H1 (cell line): Measurements from ENCODE around the gene SERINC5. TPM values are rescaled to one million over a fixed set of nuclear protein-coding genes. Genes with fewer than 3 reads are reported as not detected.

Experiments used
- CTCF ChIA-PET: fragments of 300-600 bp; sonication (Branson Sonifier 250); formaldehyde crosslinking; loops from one replicate; lab custom pipeline; 2021; ENCODE audit not compliant: partially characterized antibody; lab: Charles Lee
- POLR2A ChIA-PET: fragments of 300-600 bp; sonication (Branson Sonifier 250); formaldehyde crosslinking; loops from one replicate; lab custom pipeline; 2021; ENCODE audit warnings: inconsistent platforms; ENCODE audit not compliant: partially characterized antibody; lab: Charles Lee
- DNase-seq, 2 experiments: peaks; one replicate each; pipeline versions ENCODE4 v3.0.0 to v3.0.0-alpha.2; 2010 to 2022; ENCODE audit warnings: low spot score in 2 of 2, low read depth in 1 of 2, mixed read lengths in 1 of 2
- FAIRE-seq: peaks from 2 replicates; lab custom pipeline; 2011; peaks lifted over from hg19 to GRCh38; lab: Jason Lieb, UNC
- H2AFZ ChIP-seq: 2 replicates; pipeline ENCODE4 v1.8.1; 2012; ENCODE audit warnings: low read length, inconsistent platforms
- H2AK5ac ChIP-seq: 2 replicates; pipeline ENCODE4 v1.6.1; 2013; ENCODE audit warnings: low read depth, low read length
- H2BK120ac ChIP-seq: replicated peaks from 2 replicates; pipeline ENCODE3; 2013; ENCODE audit warnings: low read depth, low read length, inconsistent platforms
- H2BK12ac ChIP-seq: 2 replicates; pipeline ENCODE4 v1.6.1; 2013; ENCODE audit warnings: low read depth, low read length
- H2BK15ac ChIP-seq: 2 replicates; pipeline ENCODE4 v1.6.1; 2013; ENCODE audit warnings: low read length
- H2BK20ac ChIP-seq: 2 replicates; pipeline ENCODE4 v1.6.1; 2013; ENCODE audit warnings: low read length
- H2BK5ac ChIP-seq: 2 replicates; pipeline ENCODE4 v1.6.1; 2013; ENCODE audit warnings: low read depth, low read length
- H3K14ac ChIP-seq: 2 replicates; pipeline ENCODE4 v1.6.1; 2013; ENCODE audit warnings: inconsistent platforms; ENCODE audit not compliant: insufficient read length
- H3K18ac ChIP-seq: 2 replicates; pipeline ENCODE4 v1.6.1; 2013; ENCODE audit warnings: low read length; ENCODE audit errors: extremely low read depth
- H3K23ac ChIP-seq: 2 replicates; pipeline ENCODE4 v1.6.1; 2013; ENCODE audit warnings: inconsistent platforms; ENCODE audit not compliant: insufficient read length
- H3K23me2 ChIP-seq: 2 replicates; pipeline ENCODE4 v1.6.1; 2013; ENCODE audit warnings: low read depth, low read length
- H3K27ac ChIP-seq: 2 replicates; pipeline ENCODE4 v1.6.1; 2011; ENCODE audit warnings: low read depth, low read length, inconsistent platforms
- H3K27me3 ChIP-seq, 4 experiments: replicated peaks in 1 of 4; 1 replicate in 1 of 4; 2 replicates in 3 of 4; pipeline versions ENCODE4 v1.6.1 to v1.8.1; 2011 to 2013; ENCODE audit warnings: low read length in 3 of 4, mild to moderate bottlenecking in 3 of 4, inconsistent platforms in 2 of 4, mixed read lengths in 2 of 4, moderate library complexity in 1 of 4; ENCODE audit not compliant: control insufficient read depth in 3 of 4, insufficient read depth in 3 of 4; ENCODE audit errors: extremely low read depth in 1 of 4
- H3K36me3 ChIP-seq, 4 experiments: 2 replicates each; pipeline versions ENCODE4 v1.6.1 to v1.8.1; 2011 to 2013; ENCODE audit warnings: mild to moderate bottlenecking in 4 of 4, low read length in 3 of 4, moderate library complexity in 2 of 4, control low read depth in 1 of 4, inconsistent platforms in 1 of 4; ENCODE audit not compliant: insufficient read depth in 4 of 4, control insufficient read depth in 2 of 4
- H3K4ac ChIP-seq: replicated peaks from 2 replicates; pipeline ENCODE3; 2013; ENCODE audit warnings: low read length, low read depth, mixed read lengths, inconsistent platforms; ENCODE audit not compliant: insufficient read length
- H3K4me1 ChIP-seq, 4 experiments: replicated peaks in 1 of 4; 1 replicate in 1 of 4; 2 replicates in 3 of 4; pipeline versions ENCODE4 v1.6.1 to v1.8.1; 2011 to 2013; ENCODE audit warnings: low read length in 3 of 4, inconsistent platforms in 2 of 4, mixed read lengths in 1 of 4; ENCODE audit not compliant: insufficient read depth in 4 of 4, control insufficient read depth in 3 of 4
- H3K4me2 ChIP-seq, 2 experiments: 2 replicates each; pipeline versions ENCODE4 v1.6.1 to v1.8.1; 2011 to 2013; ENCODE audit warnings: low read depth in 2 of 2, low read length in 2 of 2, control low read depth in 1 of 2, inconsistent platforms in 1 of 2, mild to moderate bottlenecking in 1 of 2; ENCODE audit not compliant: insufficient read depth in 1 of 2
- H3K4me3 ChIP-seq, 4 experiments: fragments of 200-600, 300-600 bp in 1 of 4; sonication (generic), shearing (Covaris generic), sonication (Bioruptor Twin) in 1 of 4; 2 replicates each; pipeline versions ENCODE4 v1.5.1 to v1.8.1; 2011 to 2016; ENCODE audit warnings: low read length in 4 of 4, low read depth in 3 of 4, control low read depth in 2 of 4, inconsistent platforms in 2 of 4, mild to moderate bottlenecking in 2 of 4, mixed read lengths in 1 of 4, moderate library complexity in 1 of 4; ENCODE audit not compliant: insufficient read depth in 2 of 4; ENCODE audit errors: extremely low read depth in 1 of 4
- H3K56ac ChIP-seq: replicated peaks from 2 replicates; pipeline ENCODE3; 2013; ENCODE audit warnings: low read depth, mild to moderate bottlenecking, mixed read lengths, low read length, inconsistent platforms; ENCODE audit not compliant: insufficient read length
- H3K79me1 ChIP-seq: 2 replicates; pipeline ENCODE4 v1.6.1; 2013; ENCODE audit warnings: low read depth, low read length, control low read depth
- H3K79me2 ChIP-seq, 2 experiments: 2 replicates each; pipeline versions ENCODE4 v1.6.1 to v1.8.1; 2012 to 2013; ENCODE audit warnings: low read length in 2 of 2, mild to moderate bottlenecking in 2 of 2, inconsistent platforms in 1 of 2; ENCODE audit not compliant: insufficient read depth in 2 of 2, control insufficient read depth in 1 of 2
- H3K9ac ChIP-seq, 4 experiments: replicated peaks in 1 of 4; 1 replicate in 1 of 4; 2 replicates in 3 of 4; pipeline versions ENCODE4 v1.6.1 to v1.8.1; 2011 to 2013; ENCODE audit warnings: low read depth in 3 of 4, low read length in 3 of 4, control low read depth in 2 of 4, mild to moderate bottlenecking in 2 of 4, moderate library complexity in 2 of 4, inconsistent platforms in 1 of 4; ENCODE audit errors: extremely low read depth in 1 of 4
- H3K9me3 ChIP-seq, 2 experiments: 2 replicates each; pipeline versions ENCODE4 v1.6.1 to v1.8.1; 2012 to 2013; ENCODE audit warnings: mild to moderate bottlenecking in 2 of 2, moderate library complexity in 2 of 2, control low read depth in 1 of 2, inconsistent platforms in 1 of 2, low read depth in 1 of 2, low read length in 1 of 2, mixed read lengths in 1 of 2; ENCODE audit not compliant: insufficient read depth in 2 of 2
- H4K20me1 ChIP-seq, 2 experiments: replicated peaks in 1 of 2; 2 replicates each; pipeline versions ENCODE3 to v1.8.1; 2011 to 2013; ENCODE audit warnings: inconsistent platforms in 2 of 2, low read length in 2 of 2, mild to moderate bottlenecking in 1 of 2; ENCODE audit not compliant: insufficient read depth in 2 of 2, control insufficient read depth in 1 of 2
- H4K5ac ChIP-seq: 2 replicates; pipeline ENCODE4 v1.6.1; 2013; ENCODE audit warnings: low read length, low read depth, mixed read lengths, inconsistent platforms; ENCODE audit not compliant: insufficient read length
- H4K8ac ChIP-seq: 2 replicates; pipeline ENCODE4 v1.8.0; 2013; ENCODE audit warnings: mild to moderate bottlenecking, moderate library complexity, low read length, inconsistent platforms; ENCODE audit not compliant: insufficient read depth; ENCODE audit errors: extremely low read depth
- H4K91ac ChIP-seq: replicated peaks from 2 replicates; pipeline ENCODE3; 2013; ENCODE audit warnings: low read length, mixed read lengths, inconsistent platforms; ENCODE audit not compliant: insufficient read length
- CBX8 ChIP-seq: fragments of 300-800, 300-1000 bp; sonication (generic); IDR thresholded peaks from 2 replicates; pipeline ENCODE4 v1.7.1; 2016; ENCODE audit warnings: low read depth, low read length, borderline replicate concordance
- CTCF ChIP-seq, 3 experiments: IDR thresholded peaks; 1 replicate in 2 of 3; 2 replicates in 1 of 3; pipeline versions ENCODE4 v1.5.1 to v1.6.1; 2011; ENCODE audit warnings: low read length in 3 of 3, mild to moderate bottlenecking in 3 of 3, inconsistent platforms in 2 of 3, low read depth in 1 of 3, moderate library complexity in 1 of 3; ENCODE audit not compliant: insufficient read depth in 1 of 3; ENCODE audit errors: control extremely low read depth in 1 of 3
- GABPA ChIP-seq: IDR thresholded peaks from 2 replicates; pipeline ENCODE4 v1.6.1; 2011; ENCODE audit warnings: mild to moderate bottlenecking, low read length, moderate library complexity, borderline replicate concordance; ENCODE audit not compliant: insufficient read depth
- JUND ChIP-seq: IDR thresholded peaks from 2 replicates; pipeline ENCODE4 v1.6.1; 2011; ENCODE audit warnings: mild to moderate bottlenecking, improper control_type of control experiment, low read length
- KDM1A ChIP-seq: fragments of 200-600, 300-600 bp; sonication (generic); IDR thresholded peaks from 2 replicates; pipeline ENCODE4 v1.7.1; 2016; ENCODE audit warnings: mild to moderate bottlenecking, low read length, borderline replicate concordance
- PHF8 ChIP-seq: fragments of 200-600 bp; sonication (generic); conservative IDR thresholded peaks from 2 replicates; pipeline ENCODE4 v1.7.1; 2012; ENCODE audit warnings: low read depth, mild to moderate bottlenecking, inconsistent platforms, low read length, moderate library complexity
- RBBP5 ChIP-seq: IDR thresholded peaks from 2 replicates; pipeline ENCODE4 v1.7.1; 2012; ENCODE audit warnings: low read depth, mild to moderate bottlenecking, inconsistent platforms, low read length, moderate library complexity, borderline replicate concordance
- SIRT6 ChIP-seq: IDR thresholded peaks from one replicate; pipeline ENCODE4 v1.7.1; 2012; ENCODE audit warnings: low read length, inconsistent platforms
- SUZ12 ChIP-seq: fragments of 200-600 bp; sonication (generic); IDR thresholded peaks from 2 replicates; pipeline ENCODE4 v1.6.1; 2012; ENCODE audit warnings: mild to moderate bottlenecking, inconsistent platforms, low read length, moderate library complexity, mixed read lengths
- WGBS, 2 experiments: shearing (Covaris generic) in 1 of 2; methylation state at CpG; one replicate each; pipeline versions ENCODE4 v1.1.6 to v1.1.7; 2013 to 2015; ENCODE audit warnings: low lambda C conversion rate in 2 of 2, mixed read lengths in 2 of 2, inconsistent platforms in 1 of 2, low coverage in 1 of 2, missing lambda C conversion rate in 1 of 2; ENCODE audit not compliant: insufficient replicate concordance in 2 of 2, insufficient coverage in 1 of 2, insufficient read length in 1 of 2; ENCODE audit errors: extremely low coverage in 1 of 2, missing lambda C conversion rate in 1 of 2; 5-methylcytosine and 5-hydroxymethylcytosine counted together
- polyA plus RNA-seq, 7 experiments: library from polyadenylated mRNA; depleted of rRNA in 3 of 7; stranded (reverse) in 5 of 7; unstranded in 2 of 7; fragments of >200 nt in 5 of 7; fragments of 200-250 nt in 2 of 7; gene quantifications; 1 replicate in 5 of 7; 2 replicates in 1 of 7; 4 replicates in 1 of 7; pipeline versions ENCODE4 v1.2.1 to v1.2.3, GENCODE V29; 2011 to 2013; ENCODE audit warnings: missing spikeins in 2 of 7, mixed read lengths in 2 of 7
- total RNA-seq: library from RNA; stranded (reverse); fragmentation: NEBNext Ultra II Directional; extraction: Animal tissue kit (Norgen Biotek cat#: 25700); gene quantifications from 2 replicates; pipeline ENCODE4 v1.2.1, GENCODE V29; 2021

The SERINC5 gene
- total and polyA plus RNA-seq, 2 of the 8 experiments (the other 6 are each of a cell fraction or from before 2014, with no cell fraction given) = 32.2 to 149 TPM

GRCh38 chr5:80187421-80188090 lies 68.3 kb downstream of the SERINC5 start:
- H3K4me2 ChIP-seq = no peak overlapping the region
- TF ChIP-seq CTCF (IDR thresholded peaks at IDR 0.05; ENCODE audit: control extremely low read depth in 1 of 3, insufficient read depth in 1 of 3, low read depth in 1 of 3, low read length in 3 of 3) = no peak
- TF ChIP-seq KDM1A = no peak
- no peak for TF ChIP-seq SUZ12
- no peak for TF ChIP-seq JUND
- no peak for TF ChIP-seq RBBP5
- TF ChIP-seq SIRT6 = no peak
- TF ChIP-seq PHF8 = no peak
- TF ChIP-seq CBX8 = no peak
- TF ChIP-seq GABPA = no peak

More at GRCh38 chr5:80187421-80188090, 68.3 kb downstream of the SERINC5 start:
- H3K79me2 ChIP-seq = peaks cover 0 to 58% of the 10 kb centered on the region in 2 experiments; a peak in 2 of 4 replicates
- FAIRE-seq (no peak), DNase-seq (no peak)
- peaks cover 6% of the 10 kb centered on the region for H3K79me1 ChIP-seq
- peaks cover 0 to 2% of the 10 kb centered on the region in 2 experiments for H4K20me1 ChIP-seq
- H2BK120ac ChIP-seq = peak overlapping the region; percentile 34
- 84% methylated on average over 6 of the region's 6 CpGs; no CpG with 5 or more reads in 1 of the 2 experiments for WGBS, 2 experiments
- H2BK20ac ChIP-seq = peak overlapping the region; percentile 24; the same call in 1 of the 2 replicates
- no peak overlapping the region for H2AFZ ChIP-seq
- no peak overlapping the region for H3K4ac ChIP-seq
- H3K4me1 ChIP-seq = peaks cover 20 to 46% (median 28%) of the 10 kb centered on the region in 4 experiments
- no peaks in the 10 kb centered on the region; the same call in 1 of the 2 replicates for H3K23me2 ChIP-seq
- peak overlapping the region; percentile 7; the same call in 1 of the 2 replicates for H2BK12ac ChIP-seq
- peak overlapping the region; percentile 52 for H4K5ac ChIP-seq
- H3K56ac ChIP-seq = no peak overlapping the region
- no peak overlapping the region for H3K4me3 ChIP-seq
- ChIA-PET POLR2A (interaction anchor here (0.9 to 9.5 kb wide), 8 partner anchors 10 to 90 kb away, joined by 3 to 113 read pairs (median 4); partner anchors contain the start of gene SERINC5), CTCF (interaction anchor here (0.9 kb wide), 1 partner anchor 22 kb away, joined by 3 read pairs; no protein-coding TSS in a partner anchor)
- H3K36me3 ChIP-seq = no peaks in the 10 kb centered on the region
- no peak overlapping the region for H3K23ac ChIP-seq
- H3K18ac ChIP-seq = peak overlapping the region; percentile 60; the same call in 1 of the 2 replicates
- no peaks in the 10 kb centered on the region for H3K27me3 ChIP-seq
- no peaks in the 10 kb centered on the region for H3K9me3 ChIP-seq
- peak overlapping the region; percentile 75 for H4K91ac ChIP-seq
- peak overlapping the region; percentile 18; the same call in 1 of the 2 replicates for H2BK5ac ChIP-seq
- H3K27ac ChIP-seq = peak overlapping the region; percentile 67; the same call in 1 of the 2 replicates
- no peak overlapping the region for H2BK15ac ChIP-seq
- H3K14ac ChIP-seq = no peak overlapping the region
- no peak overlapping the region for H3K9ac ChIP-seq
- no peak overlapping the region for H4K8ac ChIP-seq
- no peak overlapping the region for H2AK5ac ChIP-seq
